ENCODE results near the gene UBE2S. TPM values are rescaled to one million over a fixed set of nuclear protein-coding genes. Genes with fewer than 3 reads are reported as not detected.
"Not testable (repeated sequence)": the region's sequence is repeated elsewhere in the genome, so short reads cannot be mapped to it uniquely, and the experiment has no call there.

UBE2S gene
- total RNA-seq, 1 experiment from 2014 or later: 393 TPM

GRCh38 chr19:55423225-55424005 is 15.8 kb upstream of the UBE2S start:
- H2AK5ac ChIP-seq (ENCODE audit: insufficient read length, low read length): no peak overlapping the region
- no peak overlapping the region for H2BK15ac ChIP-seq (ENCODE audit: low read depth, low read length)
- no peak for TF ChIP-seq CTCF (conservative IDR thresholded peaks at IDR 0.05)
- H3K4me3 Mint-ChIP-seq: no peak overlapping the region
- no peak overlapping the region for H3K23ac ChIP-seq (ENCODE audit: insufficient read length, low read depth, low read length)
- DNase-seq: no peak
- peaks cover 50% of the 10 kb centered on the region for H3K27me3 Mint-ChIP-seq (ENCODE audit: low read depth)
- H3K9ac ChIP-seq (ENCODE audit: extremely low read depth, insufficient read length, low read length): no peak overlapping the region
- no peaks in the 10 kb centered on the region for H3K27me3 ChIP-seq (ENCODE audit: insufficient read depth, low read length)
- no peak overlapping the region for H3K4ac ChIP-seq (ENCODE audit: low read depth, low read length)
- H3T11ph ChIP-seq (ENCODE audit: low read length): no peak overlapping the region
- no peak overlapping the region for H4K8ac ChIP-seq (replicated peaks; ENCODE audit: insufficient read length, low read depth, low read length)
- peaks cover 0 to 2% of the 10 kb centered on the region in 2 experiments; a peak in 1 of 5 replicates for H3K9me3 Mint-ChIP-seq
- no peaks in the 10 kb centered on the region for H3K36me3 Mint-ChIP-seq (ENCODE audit: insufficient read depth in 1 of 3, low read depth in 3 of 3)
- H2BK5ac ChIP-seq (ENCODE audit: insufficient read length, low read length): no peak overlapping the region
- no peaks in the 10 kb centered on the region for H3K79me2 ChIP-seq (ENCODE audit: insufficient read depth, low read length)
- no peaks in the 10 kb centered on the region for H4K20me1 ChIP-seq (ENCODE audit: control insufficient read depth, insufficient read depth, insufficient read length)
- no peak overlapping the region for H3K14ac ChIP-seq (ENCODE audit: insufficient read depth, low read length)
- no peak overlapping the region for H3K18ac ChIP-seq (ENCODE audit: insufficient read length, low read depth, low read length)
- H3K4me1 Mint-ChIP-seq: peaks cover 0 to 2% of the 10 kb centered on the region in 2 experiments; a peak in 2 of 4 replicates
- H2BK20ac ChIP-seq (ENCODE audit: low read depth, low read length, poor library complexity, severe bottlenecking): no peak overlapping the region
- no peak overlapping the region for H3K56ac ChIP-seq (ENCODE audit: insufficient read length, low read depth, low read length)
- no peak overlapping the region for H3K4me2 ChIP-seq (ENCODE audit: insufficient read depth, insufficient read length, low read length)
- no peaks in the 10 kb centered on the region for H3K79me1 ChIP-seq (ENCODE audit: insufficient read depth, low read depth, low read length, poor library complexity, severe bottlenecking)
- no peak overlapping the region for H2BK120ac ChIP-seq (ENCODE audit: low read depth, low read length, poor library complexity, severe bottlenecking)
- H2BK12ac ChIP-seq (ENCODE audit: insufficient read length, low read depth, low read length): no peak overlapping the region
- H3K23me2 ChIP-seq (ENCODE audit: insufficient read length, low read depth, low read length, poor library complexity, severe bottlenecking): no peaks in the 10 kb centered on the region
- H4K91ac ChIP-seq (ENCODE audit: insufficient read length, low read depth, low read length): no peak overlapping the region
- WGBS (ENCODE audit: extremely low coverage, insufficient read length, low lambda C conversion rate): no CpG with 5 or more reads among the region's 13 CpGs
- no peak overlapping the region for H4K5ac ChIP-seq (ENCODE audit: insufficient read length, low read depth, low read length)
- H2AFZ ChIP-seq (ENCODE audit: low read length): no peak overlapping the region
- no peaks in the 10 kb centered on the region for H3K4me1 ChIP-seq (ENCODE audit: insufficient read depth, low read length)
- H3K27ac ChIP-seq (ENCODE audit: insufficient read length, low read depth, low read length): no peak overlapping the region
- no peak overlapping the region for H3K27ac Mint-ChIP-seq
- no peaks in the 10 kb centered on the region for H3K9me3 ChIP-seq (ENCODE audit: control insufficient read depth, low read depth, low read length)

- not testable (repeated sequence) for H2AK5ac ChIP-seq (ENCODE audit: insufficient read length, low read length); H3K23me2 ChIP-seq (ENCODE audit: insufficient read length, low read depth, low read length, poor library complexity, severe bottlenecking); H3K27ac ChIP-seq (ENCODE audit: insufficient read length, low read depth, low read length); H3K27me3 ChIP-seq (ENCODE audit: insufficient read depth, low read length); H3K9ac ChIP-seq (ENCODE audit: extremely low read depth, insufficient read length, low read length); H3K9me3 Mint-ChIP-seq; H3K4ac ChIP-seq (ENCODE audit: low read depth, low read length); H4K20me1 ChIP-seq (ENCODE audit: control insufficient read depth, insufficient read depth, insufficient read length); H4K91ac ChIP-seq (ENCODE audit: insufficient read length, low read depth, low read length); H4K8ac ChIP-seq (replicated peaks; ENCODE audit: insufficient read length, low read depth, low read length); H2BK5ac ChIP-seq (ENCODE audit: insufficient read length, low read length); H3K27ac Mint-ChIP-seq; H3K56ac ChIP-seq (ENCODE audit: insufficient read length, low read depth, low read length); H3K4me3 Mint-ChIP-seq; H3K4me1 ChIP-seq (ENCODE audit: insufficient read depth, low read length); H3K9me3 ChIP-seq (ENCODE audit: control insufficient read depth, low read depth, low read length); H3T11ph ChIP-seq (ENCODE audit: low read length); H3K79me2 ChIP-seq (ENCODE audit: insufficient read depth, low read length); H2BK12ac ChIP-seq (ENCODE audit: insufficient read length, low read depth, low read length); H3K36me3 Mint-ChIP-seq (ENCODE audit: insufficient read depth in 1 of 3, low read depth in 3 of 3); H4K5ac ChIP-seq (ENCODE audit: insufficient read length, low read depth, low read length); H3K79me1 ChIP-seq (ENCODE audit: insufficient read depth, low read depth, low read length, poor library complexity, severe bottlenecking); H2BK20ac ChIP-seq (ENCODE audit: low read depth, low read length, poor library complexity, severe bottlenecking); H3K23ac ChIP-seq (ENCODE audit: insufficient read length, low read depth, low read length); H3K4me1 Mint-ChIP-seq; DNase-seq; H2BK120ac ChIP-seq (ENCODE audit: low read depth, low read length, poor library complexity, severe bottlenecking); H3K18ac ChIP-seq (ENCODE audit: insufficient read length, low read depth, low read length); H3K4me2 ChIP-seq (ENCODE audit: insufficient read depth, insufficient read length, low read length); H2BK15ac ChIP-seq (ENCODE audit: low read depth, low read length); H2AFZ ChIP-seq (ENCODE audit: low read length); H3K14ac ChIP-seq (ENCODE audit: insufficient read depth, low read length)
- H3K27me3 Mint-ChIP-seq (ENCODE audit: low read depth): peaks cover 50% of the 10 kb centered on the region
- no CpG with 5 or more reads among the region's 4 CpGs for WGBS (ENCODE audit: extremely low coverage, insufficient read length, low lambda C conversion rate)
Observed at GRCh38 chr19:55421281-55421680, 13.7 kb upstream of the UBE2S start.
